Neutrophil (primary cell): ENCODE results near the gene MYLIP.

ENCODE experiments used
- H3K27ac ChIP-seq: fragments of 200-600 bp; sonication (generic); 2 replicates; pipeline ENCODE4 v1.5.1; 2016; ENCODE audit warnings: mild to moderate bottlenecking, moderate library complexity
- H3K27me3 ChIP-seq: fragments of 200-600 bp; sonication (generic); 2 replicates; pipeline ENCODE4 v1.6.0; 2016; ENCODE audit warnings: mild to moderate bottlenecking
- H3K36me3 ChIP-seq: fragments of 200-600 bp; sonication (generic); 2 replicates; pipeline ENCODE4 v1.5.1; 2017
- H3K4me1 ChIP-seq, 2 experiments: fragments of 200-600 bp in 1 of 2; sonication (generic) in 1 of 2; 1 replicate in 1 of 2; 2 replicates in 1 of 2; pipeline versions ENCODE4 v1.5.1 to v1.6.1; 2013 to 2016; ENCODE audit warnings: low read depth in 1 of 2, low read length in 1 of 2, mild to moderate bottlenecking in 1 of 2, moderate library complexity in 1 of 2; ENCODE audit not compliant: control insufficient read depth in 1 of 2, insufficient read depth in 1 of 2
- H3K4me3 ChIP-seq, 2 experiments: fragments of 200-600 bp in 1 of 2; sonication (generic) in 1 of 2; 1 replicate in 1 of 2; 2 replicates in 1 of 2; pipeline ENCODE4 v1.5.1; 2013 to 2016; ENCODE audit warnings: low read depth in 1 of 2, low read length in 1 of 2, mild to moderate bottlenecking in 1 of 2, moderate library complexity in 1 of 2
- H3K9me3 ChIP-seq: fragments of 200-600 bp; sonication (generic); 2 replicates; pipeline ENCODE4 v1.5.1; 2016
- TF ChIP-seq, protein P1 (sequence below): fragments of 200-600 bp; sonication (generic); IDR thresholded peaks from 2 replicates; pipeline ENCODE4 v1.5.1; 2016; ENCODE audit warnings: antibody characterized with exemption

Gene MYLIP

DNA sequence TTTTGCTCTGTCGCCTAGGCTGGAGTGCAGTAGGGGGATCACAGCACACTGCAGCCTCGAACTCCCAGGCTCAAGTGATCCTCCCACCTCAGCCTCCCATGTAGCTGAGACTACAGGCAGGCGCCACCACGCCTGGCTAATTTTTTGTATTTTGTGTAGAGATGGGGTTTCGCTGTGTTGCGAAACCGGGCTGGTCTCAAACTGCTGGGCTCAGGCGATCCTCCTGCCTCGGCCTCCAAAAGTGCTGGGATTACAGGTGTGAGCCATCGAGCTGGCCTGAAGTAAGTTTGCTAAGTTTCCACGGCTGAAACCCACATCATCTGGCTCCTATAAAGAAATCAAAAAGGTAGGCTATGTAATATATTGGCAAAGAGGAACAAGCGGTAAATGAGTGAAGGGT, 1.4 kb upstream of the MYLIP start:
- Histone ChIP-seq H3K27ac (peak overlapping the region; percentile 5), H3K9me3 (no peaks in the 10 kb centered on the region), H3K36me3 (peaks cover 6% of the 10 kb centered on the region), H3K27me3 (no peaks in the 10 kb centered on the region), H3K4me1 (peaks cover 12 to 33% of the 10 kb centered on the region in 2 experiments), H3K4me3 (no peak overlapping the region)
- TF ChIP-seq, protein P1, sequence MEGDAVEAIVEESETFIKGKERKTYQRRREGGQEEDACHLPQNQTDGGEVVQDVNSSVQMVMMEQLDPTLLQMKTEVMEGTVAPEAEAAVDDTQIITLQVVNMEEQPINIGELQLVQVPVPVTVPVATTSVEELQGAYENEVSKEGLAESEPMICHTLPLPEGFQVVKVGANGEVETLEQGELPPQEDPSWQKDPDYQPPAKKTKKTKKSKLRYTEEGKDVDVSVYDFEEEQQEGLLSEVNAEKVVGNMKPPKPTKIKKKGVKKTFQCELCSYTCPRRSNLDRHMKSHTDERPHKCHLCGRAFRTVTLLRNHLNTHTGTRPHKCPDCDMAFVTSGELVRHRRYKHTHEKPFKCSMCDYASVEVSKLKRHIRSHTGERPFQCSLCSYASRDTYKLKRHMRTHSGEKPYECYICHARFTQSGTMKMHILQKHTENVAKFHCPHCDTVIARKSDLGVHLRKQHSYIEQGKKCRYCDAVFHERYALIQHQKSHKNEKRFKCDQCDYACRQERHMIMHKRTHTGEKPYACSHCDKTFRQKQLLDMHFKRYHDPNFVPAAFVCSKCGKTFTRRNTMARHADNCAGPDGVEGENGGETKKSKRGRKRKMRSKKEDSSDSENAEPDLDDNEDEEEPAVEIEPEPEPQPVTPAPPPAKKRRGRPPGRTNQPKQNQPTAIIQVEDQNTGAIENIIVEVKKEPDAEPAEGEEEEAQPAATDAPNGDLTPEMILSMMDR: no peak

DNA sequence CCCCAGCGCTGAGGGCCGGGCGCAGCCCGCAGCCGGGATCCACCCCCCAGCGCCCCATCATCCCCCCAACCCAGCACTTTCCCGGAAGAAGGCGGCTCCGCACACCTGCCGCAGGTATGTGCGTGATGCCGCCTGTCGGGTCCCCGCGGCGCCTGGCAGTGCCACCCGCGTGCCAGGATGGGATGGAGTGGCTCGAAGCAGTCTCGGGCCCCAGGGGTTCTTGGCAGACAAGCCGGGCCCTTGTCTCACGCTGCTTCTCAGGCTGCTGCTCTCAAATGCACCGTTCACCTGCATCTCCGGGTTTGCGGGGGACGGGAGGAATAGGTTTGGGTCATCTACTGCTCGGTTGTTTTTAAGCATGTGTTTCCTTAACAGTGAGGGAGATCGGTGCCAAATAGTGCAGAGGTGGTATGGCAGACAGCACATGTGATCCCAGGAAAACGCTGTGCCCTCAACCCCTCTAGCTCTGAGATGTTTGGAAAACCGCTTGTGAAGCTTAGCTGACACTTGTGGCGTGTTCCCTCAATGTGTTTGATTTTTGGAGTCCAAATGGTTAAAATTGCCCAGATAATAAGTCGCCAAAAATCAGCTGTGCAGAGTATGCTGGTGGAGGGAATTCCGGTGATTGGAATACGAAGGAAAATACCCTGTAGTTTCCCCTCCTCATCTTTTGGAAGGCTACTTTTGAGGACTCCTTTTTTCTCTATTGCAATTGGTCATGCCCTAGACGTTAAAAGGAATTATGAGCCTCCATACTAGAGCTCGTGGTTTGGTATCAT, 926 bp downstream of the MYLIP start:
- Histone ChIP-seq H3K27me3 (no peaks in the 10 kb centered on the region), H3K36me3 (peaks cover 23% of the 10 kb centered on the region), H3K27ac (peak overlapping the region; percentile 92), H3K9me3 (no peaks in the 10 kb centered on the region), H3K4me1 (peaks cover 33 to 38% of the 10 kb centered on the region in 2 experiments), H3K4me3 (peak overlapping the region; percentile 86 to 87)
- TF ChIP-seq, protein P1: no peak

DNA sequence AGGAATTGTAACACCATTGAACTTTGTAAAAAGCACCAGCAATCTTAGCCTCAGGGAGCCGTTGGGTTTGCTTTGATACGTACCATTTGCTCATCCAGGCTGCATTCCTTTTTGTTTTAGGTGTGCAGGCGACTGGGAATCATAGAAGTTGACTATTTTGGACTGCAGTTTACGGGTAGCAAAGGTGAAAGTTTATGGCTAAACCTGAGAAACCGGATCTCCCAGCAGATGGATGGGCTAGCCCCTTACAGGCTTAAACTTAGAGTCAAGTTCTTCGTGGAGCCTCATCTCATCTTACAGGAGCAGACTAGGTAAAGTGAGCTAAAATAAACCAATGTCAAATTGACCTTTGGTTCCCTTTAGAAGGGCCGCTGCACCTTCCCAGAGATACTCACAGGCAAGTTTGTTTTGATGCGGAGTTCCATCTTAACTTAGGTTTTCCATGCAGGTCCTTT, 1.6 kb downstream of the MYLIP start:
- peak overlapping the region; percentile 86 to 87 for H3K4me3 ChIP-seq
- H3K27ac ChIP-seq: peak overlapping the region; percentile 92
- H3K36me3 ChIP-seq: peaks cover 23% of the 10 kb centered on the region
- H3K4me1 ChIP-seq: peaks cover 38 to 39% of the 10 kb centered on the region in 2 experiments
- no peaks in the 10 kb centered on the region for H3K9me3 ChIP-seq
- TF ChIP-seq, protein P1: no peak
- H3K27me3 ChIP-seq: no peaks in the 10 kb centered on the region

DNA sequence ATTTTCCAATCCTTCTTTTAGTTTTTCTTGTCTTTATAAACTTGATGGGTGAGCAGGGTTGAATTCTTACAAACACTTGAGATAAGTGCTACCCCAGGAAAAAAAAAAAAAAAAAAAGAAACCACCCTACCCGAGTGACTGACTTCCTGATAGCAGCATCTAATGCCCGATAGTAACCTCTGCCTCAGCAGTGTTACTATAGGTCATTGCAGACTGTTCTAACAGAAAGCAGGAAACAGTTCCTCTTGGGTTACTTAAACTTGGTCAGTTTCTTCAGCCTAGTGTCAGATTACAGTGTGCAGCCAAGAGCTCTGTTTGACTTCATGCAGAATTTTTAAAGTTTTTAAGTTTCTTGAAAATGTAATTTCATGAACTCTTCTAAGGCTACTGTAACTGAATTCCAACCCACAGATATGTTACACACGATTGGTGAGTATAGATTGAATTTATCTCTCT, 2.1 kb downstream of the MYLIP start:
- H3K4me1 ChIP-seq: peaks cover 38 to 42% of the 10 kb centered on the region in 2 experiments
- H3K27me3 ChIP-seq: no peaks in the 10 kb centered on the region
- TF ChIP-seq, protein P1: no peak
- H3K9me3 ChIP-seq: no peaks in the 10 kb centered on the region
- peaks cover 25% of the 10 kb centered on the region for H3K36me3 ChIP-seq
- H3K4me3 ChIP-seq: peak overlapping the region; percentile 86 to 87
- H3K27ac ChIP-seq: peak overlapping the region; percentile 92

DNA sequence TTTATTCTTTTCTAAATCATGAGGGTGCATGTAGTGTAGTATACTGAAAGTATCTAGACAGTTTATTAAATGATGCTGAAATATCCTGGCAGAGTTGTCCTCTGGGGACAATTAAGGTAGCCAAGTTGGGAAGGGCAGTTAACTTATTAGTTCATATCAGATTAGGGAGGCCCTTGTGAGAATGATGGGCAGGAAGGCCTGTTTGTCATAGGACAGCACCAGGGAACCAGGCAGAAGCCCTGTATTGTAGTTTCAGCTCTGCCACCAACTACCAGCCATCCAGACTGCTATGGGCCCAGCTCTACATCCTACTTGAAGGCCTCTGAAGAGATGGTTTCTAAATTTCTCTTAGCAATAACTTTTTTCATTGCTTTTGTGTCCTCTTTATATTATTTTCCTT, 4.0 kb downstream of the MYLIP start:
- Histone ChIP-seq H3K9me3 (no peaks in the 10 kb centered on the region), H3K36me3 (peaks cover 33% of the 10 kb centered on the region), H3K4me1 (peaks cover 38 to 61% of the 10 kb centered on the region in 2 experiments), H3K4me3 (no peak overlapping the region), H3K27ac (peak overlapping the region; percentile 92), H3K27me3 (no peaks in the 10 kb centered on the region)
- TF ChIP-seq, protein P1: no peak
